A549 (cell line): ENCODE results near the gene KCND3. TPM values are rescaled to one million over a fixed set of nuclear protein-coding genes. Genes with fewer than 3 reads are reported as not detected.

Experiments used
- ATAC-seq, 2 experiments: fragments of 200-7000 bp in 1 of 2; fragments of >200 bp in 1 of 2; cut with Nextera tagmentation in 1 of 2; cut with Tn5 transposase in 1 of 2; 3 replicates each; pipeline versions ENCODE4 v1.8.0 to v1.9.1; 2018 to 2020; ENCODE audit warnings: mild to moderate bottlenecking in 1 of 2, moderate library complexity in 1 of 2
- CTCF ChIA-PET: fragments of 300-600 bp; sonication (Branson Sonifier 250); formaldehyde crosslinking; extraction: SDS; loops from one replicate; lab custom pipeline; 2021; ENCODE audit warnings: antibody characterized with exemption, inconsistent platforms; lab: Yijun Ruan, JAX
- POLR2A ChIA-PET: fragments of 350-600 bp; formaldehyde crosslinking; extraction: SDS; loops from one replicate; lab custom pipeline; 2021; ENCODE audit warnings: antibody characterized with exemption, inconsistent platforms; lab: Yijun Ruan, JAX
- DNase-seq, 2 experiments: peaks; one replicate each; pipeline versions ENCODE4 v3.0.0 to v3.0.0-alpha.2; 2011 to 2016; ENCODE audit warnings: low read depth in 1 of 2, low spot score in 1 of 2
- FAIRE-seq: peaks from 2 replicates; lab custom pipeline; 2011; peaks lifted over from hg19 to GRCh38; lab: Jason Lieb, UNC
- H3K27ac ChIP-seq, 2 experiments: fragments of >200 bp; sonication (Bioruptor Twin); formaldehyde crosslinking; 3 replicates each; pipeline ENCODE4 v1.5.1; 2016 to 2017
- H3K4me1 ChIP-seq: fragments of >200 bp; sonication (Bioruptor Twin); formaldehyde crosslinking; 3 replicates; pipeline ENCODE4 v1.6.1; 2016
- H3K4me2 ChIP-seq: fragments of >200 bp; sonication (Bioruptor Twin); formaldehyde crosslinking; 3 replicates; pipeline ENCODE4 v1.6.1; 2016
- H3K4me3 ChIP-seq: fragments of >200 bp; sonication (Bioruptor Twin); formaldehyde crosslinking; 3 replicates; pipeline ENCODE4 v1.5.1; 2016
- H3K9me3 ChIP-seq: fragments of >200 bp; sonication (Bioruptor Twin); formaldehyde crosslinking; 3 replicates; pipeline ENCODE4 v1.6.1; 2016
- CBX8 ChIP-seq: fragments of 200-600 bp; sonication (generic); IDR thresholded peaks from 2 replicates; pipeline ENCODE4 v1.6.1; 2016
- CEBPB ChIP-seq, 2 experiments: fragments of >200 bp in 1 of 2; sonication (Bioruptor Twin) in 1 of 2; formaldehyde crosslinking in 1 of 2; IDR thresholded peaks; 2 replicates each; pipeline ENCODE4 v1.6.1; 2012 to 2016
- CHD2 ChIP-seq: fragments of 150-350 bp; IDR thresholded peaks from 2 replicates; pipeline ENCODE4 v1.6.1; 2014; ENCODE audit warnings: low read length; ENCODE audit not compliant: partially characterized antibody
- CHD4 ChIP-seq: fragments of 200-600 bp; sonication (generic); IDR thresholded peaks from 2 replicates; pipeline ENCODE4 v1.6.1; 2016; ENCODE audit warnings: antibody characterized with exemption, mild to moderate bottlenecking, borderline replicate concordance
- CTCF ChIP-seq: fragments of >200 bp; sonication (Bioruptor Twin); formaldehyde crosslinking; IDR thresholded peaks from 3 replicates; pipeline ENCODE4 v1.5.1; 2016
- EHF ChIP-seq: fragments of 250-450 bp; sonication (Bioruptor Pico); IDR thresholded peaks from 2 replicates; pipeline ENCODE4 v1.5.0; 2020; ENCODE audit warnings: mild to moderate bottlenecking
- EHMT2 ChIP-seq: fragments of 200-600 bp; sonication (generic); IDR thresholded peaks from 2 replicates; pipeline ENCODE4 v1.6.1; 2016; ENCODE audit warnings: antibody characterized with exemption, low read depth, mild to moderate bottlenecking, moderate library complexity
- ESRRA ChIP-seq: fragments of 150-350 bp; IDR thresholded peaks from 2 replicates; pipeline ENCODE4 v1.6.1; 2014; ENCODE audit warnings: mild to moderate bottlenecking, low read length, borderline replicate concordance
- FOSB ChIP-seq: fragments of 250-450 bp; sonication (Bioruptor Pico); IDR thresholded peaks from 2 replicates; pipeline ENCODE4 v1.5.0; 2020; ENCODE audit warnings: mild to moderate bottlenecking, moderate library complexity
- FOSL2 ChIP-seq, 2 experiments: fragments of 450-650 bp in 1 of 2; fragments of >200 bp in 1 of 2; sonication (Bioruptor Twin) in 1 of 2; formaldehyde crosslinking; IDR thresholded peaks; 2 replicates each; pipeline versions ENCODE4 v1.5.0 to v1.6.1; 2016 to 2020; ENCODE audit warnings: mild to moderate bottlenecking in 1 of 2, moderate library complexity in 1 of 2
- HOXB13 ChIP-seq: fragments of 250-450 bp; sonication (Bioruptor Pico); IDR thresholded peaks from 2 replicates; pipeline ENCODE4 v1.5.0; 2020; ENCODE audit warnings: low read depth, mild to moderate bottlenecking, moderate library complexity
- HOXB5 ChIP-seq: fragments of 250-450 bp; sonication (Bioruptor Pico); IDR thresholded peaks from 2 replicates; pipeline ENCODE4 v1.5.0; 2020; ENCODE audit warnings: mild to moderate bottlenecking, moderate library complexity
- JUN ChIP-seq, 2 experiments: fragments of >200 bp; sonication (Bioruptor Twin); formaldehyde crosslinking; IDR thresholded peaks; 2 replicates in 1 of 2; 3 replicates in 1 of 2; pipeline ENCODE4 v1.6.1; 2016 to 2017
- KDM1A ChIP-seq: fragments of 200-600 bp; sonication (generic); IDR thresholded peaks from 2 replicates; pipeline ENCODE4 v1.6.1; 2016; ENCODE audit warnings: low read depth, mild to moderate bottlenecking
- KDM5A ChIP-seq: fragments of 200-600 bp; sonication (generic); IDR thresholded peaks from 2 replicates; pipeline ENCODE4 v1.6.1; 2016; ENCODE audit warnings: antibody characterized with exemption, mild to moderate bottlenecking
- MAZ ChIP-seq: fragments of 150-350 bp; IDR thresholded peaks from 2 replicates; pipeline ENCODE4 v1.6.1; 2014; ENCODE audit warnings: antibody characterized with exemption, low read depth, low read length, borderline replicate concordance
- NFE2L2 ChIP-seq: fragments of 150-350 bp; conservative IDR thresholded peaks from 2 replicates; pipeline ENCODE4 v1.6.1; 2014; ENCODE audit warnings: low read length
- NR3C1 ChIP-seq: fragments of >200 bp; sonication (Bioruptor Twin); formaldehyde crosslinking; IDR thresholded peaks from 3 replicates; pipeline ENCODE4 v1.6.1; 2017
- PHF8 ChIP-seq: fragments of 200-600 bp; sonication (generic); IDR thresholded peaks from 2 replicates; pipeline ENCODE4 v1.6.1; 2016; ENCODE audit warnings: low read depth, mild to moderate bottlenecking, antibody characterized with exemption, moderate library complexity, borderline replicate concordance
- POLR2A ChIP-seq: IDR thresholded peaks from 2 replicates; pipeline ENCODE4 v1.6.1; 2012; ENCODE audit warnings: mild to moderate bottlenecking, low read length
- POLR2AphosphoS2 ChIP-seq: conservative IDR thresholded peaks from 2 replicates; pipeline ENCODE4 v1.6.1; 2012; ENCODE audit warnings: low read length, improper control_type of control experiment, inconsistent platforms
- RARB ChIP-seq: fragments of 250-450 bp; sonication (Bioruptor Pico); IDR thresholded peaks from 2 replicates; pipeline ENCODE4 v1.8.0; 2021; ENCODE audit warnings: mild to moderate bottlenecking, moderate library complexity
- RCOR1 ChIP-seq: fragments of 150-350 bp; IDR thresholded peaks from 2 replicates; pipeline ENCODE4 v1.6.1; 2014; ENCODE audit warnings: antibody characterized with exemption, low read length, low read depth
- RFX5 ChIP-seq: fragments of 450-650 bp; IDR thresholded peaks from 2 replicates; pipeline ENCODE4 v1.7.1; 2014; ENCODE audit warnings: antibody characterized with exemption, mild to moderate bottlenecking, moderate library complexity
- SMC3 ChIP-seq: fragments of >200 bp; sonication (Bioruptor Twin); formaldehyde crosslinking; IDR thresholded peaks from 3 replicates; pipeline ENCODE4 v1.6.1; 2018; ENCODE audit warnings: inconsistent platforms
- SREBF2 ChIP-seq: fragments of 450-650 bp; IDR thresholded peaks from 2 replicates; pipeline ENCODE4 v1.6.1; 2014; ENCODE audit warnings: mild to moderate bottlenecking, moderate library complexity
- TFCP2L1 ChIP-seq: fragments of 250-450 bp; sonication (Bioruptor Pico); IDR thresholded peaks from 2 replicates; pipeline ENCODE4 v1.5.0; 2021; ENCODE audit warnings: mild to moderate bottlenecking
- TP53 ChIP-seq: fragments of 250-450 bp; sonication (Bioruptor Pico); IDR thresholded peaks from 2 replicates; pipeline ENCODE4 v1.5.0; 2021; ENCODE audit warnings: mild to moderate bottlenecking, moderate library complexity
- USF2 ChIP-seq: fragments of 450-650 bp; IDR thresholded peaks from 2 replicates; pipeline ENCODE4 v1.6.1; 2014; ENCODE audit warnings: antibody characterized with exemption
- ZFP36 ChIP-seq: fragments of 450-650 bp; IDR thresholded peaks from 2 replicates; pipeline ENCODE4 v1.6.1; 2014; ENCODE audit warnings: borderline replicate concordance; ENCODE audit not compliant: partially characterized antibody
- WGBS: methylation state at CpG from one replicate; pipeline ENCODE4 v1.1.6; 2017; ENCODE audit errors: missing lambda C conversion rate; 5-methylcytosine and 5-hydroxymethylcytosine counted together
- polyA plus RNA-seq, 4 experiments: library from polyadenylated mRNA; depleted of rRNA in 3 of 4; stranded (reverse); fragments of >200 nt; fragmentation: RNase III in 1 of 4; extraction: RNeasy Plus Mini Kit Qiagen cat#74134 plus additional on column Dnase treatment in 1 of 4; gene quantifications; 2 replicates in 3 of 4; 3 replicates in 1 of 4; pipeline ENCODE4 v1.2.3, GENCODE V29; 2011 to 2017
- TF ChIP-seq, protein P1 (sequence below): IDR thresholded peaks from 2 replicates; pipeline ENCODE4 v1.6.1; 2012
- TF ChIP-seq, protein P2 (sequence below): fragments of >200 bp; sonication (Bioruptor Twin); formaldehyde crosslinking; IDR thresholded peaks from 3 replicates; pipeline ENCODE4 v1.6.1; 2016
- TF ChIP-seq, protein P3 (sequence below): fragments of 250-450 bp; sonication (Bioruptor Pico); IDR thresholded peaks from 2 replicates; pipeline ENCODE4 v1.5.0; 2020; ENCODE audit warnings: low read depth, mild to moderate bottlenecking, moderate library complexity

The KCND3 gene
- polyA plus RNA-seq, 2 of the 4 experiments (the other 2 are of a cell fraction) = not detected

DNA sequence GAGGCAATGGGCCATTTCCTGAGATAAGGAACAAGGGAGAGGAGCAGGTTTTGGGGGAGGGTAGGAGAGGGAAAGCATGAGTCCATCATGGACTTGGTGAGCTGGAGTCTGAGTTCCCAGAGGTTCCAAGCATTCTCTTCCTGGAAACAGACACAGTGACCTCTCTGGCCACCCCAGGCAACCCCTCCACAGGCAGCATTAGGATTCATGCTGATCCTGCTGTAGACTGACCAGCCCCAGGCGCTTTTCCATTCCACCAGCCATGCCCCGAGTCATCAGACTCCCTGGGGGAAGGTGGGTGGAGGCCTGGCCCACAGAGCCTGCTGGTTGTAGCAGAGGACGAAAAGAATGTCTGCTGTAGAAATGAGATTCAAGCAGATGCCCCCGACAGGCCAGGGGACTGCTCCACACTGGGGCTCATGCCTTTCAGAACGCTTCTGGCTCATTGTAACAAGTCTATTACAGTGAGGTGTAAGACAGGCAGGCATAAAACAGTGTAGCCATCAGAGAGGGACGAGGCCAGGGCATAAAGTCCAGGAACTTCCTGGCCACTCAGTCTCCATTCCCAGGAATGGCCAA lies 52.2 kb downstream of the KCND3 start:
- POLR2A ChIA-PET = no interaction called here
- no peak overlapping the region for H3K4me3 ChIP-seq
- H3K9me3 ChIP-seq = no peaks in the 10 kb centered on the region
- no peak for ATAC-seq
- H3K4me2 ChIP-seq = no peak overlapping the region
- 25% methylated on average over 4 of the region's 6 CpGs for WGBS
- TF ChIP-seq TFCP2L1 (CRISPR knock-in tag) = no peak
- no peak for TF ChIP-seq CHD2
- TF ChIP-seq POLR2AphosphoS2 = no peak
- no peak for TF ChIP-seq HOXB5 (CRISPR knock-in tag)
- TF ChIP-seq CBX8 = no peak
- TF ChIP-seq POLR2A = no peak
- TF ChIP-seq ZFP36 = no peak
- TF ChIP-seq EHMT2 = no peak
- TF ChIP-seq HOXB13 = no peak
- no peak for TF ChIP-seq RARB (CRISPR knock-in tag)
- no peak for TF ChIP-seq MAZ
- no peak for TF ChIP-seq KDM1A
- no peak for TF ChIP-seq RCOR1
- no peak for TF ChIP-seq USF2
- TF ChIP-seq, protein P1, sequence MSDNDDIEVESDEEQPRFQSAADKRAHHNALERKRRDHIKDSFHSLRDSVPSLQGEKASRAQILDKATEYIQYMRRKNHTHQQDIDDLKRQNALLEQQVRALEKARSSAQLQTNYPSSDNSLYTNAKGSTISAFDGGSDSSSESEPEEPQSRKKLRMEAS = no peak
- no peak for TF ChIP-seq CHD4
- no peak for TF ChIP-seq FOSB (CRISPR knock-in tag)
- no peak for TF ChIP-seq EHF
- TF ChIP-seq RFX5 = no peak
- H3K27ac ChIP-seq = no peak overlapping the region
- DNase-seq = no peak
- no peak for FAIRE-seq
- H3K4me1 ChIP-seq = no peaks in the 10 kb centered on the region
- CTCF ChIA-PET = no interaction called here

GRCh38 chr1:111934106-111934852 lies 55.2 kb downstream of the KCND3 start:
- DNase-seq (no peak), FAIRE-seq (no peak)
- TF ChIP-seq RFX5 (no peak), TFCP2L1 (CRISPR knock-in tag) (no peak), SREBF2 (no peak), SMC3 (no peak)
- TF ChIP-seq, all 56 proteins: peak for 0
- H3K27ac ChIP-seq = no peak overlapping the region
- no peak overlapping the region for H3K4me2 ChIP-seq
- H3K9me3 ChIP-seq = no peaks in the 10 kb centered on the region
- no peaks in the 10 kb centered on the region for H3K4me1 ChIP-seq
- ChIA-PET CTCF (no interaction called here), POLR2A (no interaction called here)
- no peak overlapping the region for H3K4me3 ChIP-seq
- no peak for ATAC-seq
- WGBS = 36% methylated on average over 10 of the region's 10 CpGs

GRCh38 chr1:111930356-111930755 lies 59.1 kb downstream of the KCND3 start:
- no peak for FAIRE-seq
- Histone ChIP-seq H3K4me2 (no peak overlapping the region), H3K27ac (no peak overlapping the region), H3K9me3 (no peaks in the 10 kb centered on the region), H3K4me3 (no peak overlapping the region), H3K4me1 (no peaks in the 10 kb centered on the region)
- WGBS = 26% methylated on average over 3 of the region's 3 CpGs
- DNase-seq = no peak
- ATAC-seq = no peak
- POLR2A ChIA-PET = no interaction called here
- CTCF ChIA-PET = no interaction called here
- no peak for TF ChIP-seq ESRRA
- TF ChIP-seq, protein P2, sequence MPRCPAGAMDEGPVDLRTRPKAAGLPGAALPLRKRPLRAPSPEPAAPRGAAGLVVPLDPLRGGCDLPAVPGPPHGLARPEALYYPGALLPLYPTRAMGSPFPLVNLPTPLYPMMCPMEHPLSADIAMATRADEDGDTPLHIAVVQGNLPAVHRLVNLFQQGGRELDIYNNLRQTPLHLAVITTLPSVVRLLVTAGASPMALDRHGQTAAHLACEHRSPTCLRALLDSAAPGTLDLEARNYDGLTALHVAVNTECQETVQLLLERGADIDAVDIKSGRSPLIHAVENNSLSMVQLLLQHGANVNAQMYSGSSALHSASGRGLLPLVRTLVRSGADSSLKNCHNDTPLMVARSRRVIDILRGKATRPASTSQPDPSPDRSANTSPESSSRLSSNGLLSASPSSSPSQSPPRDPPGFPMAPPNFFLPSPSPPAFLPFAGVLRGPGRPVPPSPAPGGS = no peak
- TF ChIP-seq NR3C1 = no peak
- TF ChIP-seq CTCF = no peak
- no peak for TF ChIP-seq KDM5A
- TF ChIP-seq, protein P3, sequence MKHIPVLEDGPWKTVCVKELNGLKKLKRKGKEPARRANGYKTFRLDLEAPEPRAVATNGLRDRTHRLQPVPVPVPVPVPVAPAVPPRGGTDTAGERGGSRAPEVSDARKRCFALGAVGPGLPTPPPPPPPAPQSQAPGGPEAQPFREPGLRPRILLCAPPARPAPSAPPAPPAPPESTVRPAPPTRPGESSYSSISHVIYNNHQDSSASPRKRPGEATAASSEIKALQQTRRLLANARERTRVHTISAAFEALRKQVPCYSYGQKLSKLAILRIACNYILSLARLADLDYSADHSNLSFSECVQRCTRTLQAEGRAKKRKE = no peak
- TF ChIP-seq JUN (IDR thresholded peaks at IDR 0.05) = no peak
- no peak for TF ChIP-seq CEBPB (IDR thresholded peaks at IDR 0.05)
- no peak for TF ChIP-seq PHF8
- no peak for TF ChIP-seq NFE2L2
- no peak for TF ChIP-seq HOXB13
- no peak for TF ChIP-seq TFCP2L1 (CRISPR knock-in tag)
- TF ChIP-seq TP53 (CRISPR knock-in tag) = no peak
- TF ChIP-seq FOSL2 (IDR thresholded peaks at IDR 0.05) = no peak
- TF ChIP-seq FOSL2 (CRISPR knock-in tag; IDR thresholded peaks at IDR 0.05) = no peak
